Activated naive CD4-positive, alpha-beta T cell treated with Interleukin-2 at 50 U/mL for 16 hours (primary cell): ENCODE measurements around the gene MRPL3.
"Not testable (repeated sequence)": the region's sequence is repeated elsewhere in the genome, so short reads cannot be mapped to it uniquely, and the experiment has no call there.

ENCODE experiments used
- DNase-seq: peaks from one replicate; pipeline ENCODE4 v3.0.0-alpha.2; 2020

Gene MRPL3

GRCh38 chr3:131491775-131492174 is 11.0 kb downstream of the MRPL3 start:
- no peak for DNase-seq

- DNase-seq = no peak
Observed at GRCh38 chr3:131491084-131491483, 11.7 kb downstream of the MRPL3 start.

- DNase-seq = not testable (repeated sequence)
Observed at GRCh38 chr3:131486545-131486944, 16.2 kb downstream of the MRPL3 start.

GRCh38 chr3:131485119-131485518 is 17.7 kb downstream of the MRPL3 start:
- DNase-seq = no peak

- no peak for DNase-seq
Observed at GRCh38 chr3:131484496-131485111, 18.2 kb downstream of the MRPL3 start.

GRCh38 chr3:131480116-131480515 is 22.7 kb downstream of the MRPL3 start:
- no peak for DNase-seq

GRCh38 chr3:131477813-131478212 is 25.0 kb downstream of the MRPL3 start:
- no peak for DNase-seq

GRCh38 chr3:131474115-131474514 is 28.7 kb downstream of the MRPL3 start:
- no peak for DNase-seq

- no peak for DNase-seq
Observed at GRCh38 chr3:131470377-131470776, 32.4 kb downstream of the MRPL3 start.

- DNase-seq = no peak
Observed at GRCh38 chr3:131458653-131459052, 44.1 kb downstream of the MRPL3 start.

GRCh38 chr3:131457220-131457619 is 45.6 kb downstream of the MRPL3 start:
- no peak for DNase-seq

- no peak for DNase-seq
Observed at GRCh38 chr3:131454501-131454900, 48.3 kb downstream of the MRPL3 start.

GRCh38 chr3:131453533-131453932 is 49.2 kb downstream of the MRPL3 start:
- no peak for DNase-seq

- no peak for DNase-seq
Observed at GRCh38 chr3:131447349-131447748, 55.4 kb downstream of the MRPL3 start.

- DNase-seq = no peak
Observed at GRCh38 chr3:131444180-131444579, 58.6 kb downstream of the MRPL3 start.

- DNase-seq = no peak
Observed at GRCh38 chr3:131439084-131439483, 63.7 kb downstream of the MRPL3 start.

GRCh38 chr3:131435000-131435399 is 67.8 kb downstream of the MRPL3 start:
- no peak for DNase-seq

GRCh38 chr3:131432441-131432840 is 70.3 kb downstream of the MRPL3 start:
- no peak for DNase-seq

- DNase-seq = no peak
Observed at GRCh38 chr3:131431754-131432153, 71.0 kb downstream of the MRPL3 start.

GRCh38 chr3:131427226-131427625 is 75.5 kb downstream of the MRPL3 start:
- DNase-seq = no peak

- no peak for DNase-seq
Observed at GRCh38 chr3:131421957-131422498, 80.7 kb downstream of the MRPL3 start.

- no peak for DNase-seq
Observed at GRCh38 chr3:131421301-131421700, 81.5 kb downstream of the MRPL3 start.

- DNase-seq = no peak
Observed at GRCh38 chr3:131417751-131418150, 85.0 kb downstream of the MRPL3 start.
